Measurements from ENCODE around the gene TMPRSS4. TPM values are rescaled to one million over a fixed set of nuclear protein-coding genes. Genes with fewer than 3 reads are reported as not detected.

The TMPRSS4 gene
- total RNA-seq, 3 donors from 2014 or later (not counting 1 experiment from before 2014, with no cell fraction given): not detected

- intact Hi-C loops (cut with micrococcal nuclease): loop anchor here (2.0 kb wide), 1 partner anchor 467 kb away; no protein-coding TSS in a partner anchor
- no peaks in the 10 kb centered on the region for H3K36me3 Mint-ChIP-seq
- peaks cover 0 to 4% of the 10 kb centered on the region in 2 donors for H3K4me1 Mint-ChIP-seq
- no peak overlapping the region for H3K27ac Mint-ChIP-seq
- Histone ChIP-seq H3K27ac (ENCODE audit: low read length) (no peak overlapping the region), H3K4me3 (ENCODE audit: low read length) (no peak overlapping the region), H3K36me3 (ENCODE audit: control insufficient read depth, insufficient read depth, low read length) (no peaks in the 10 kb centered on the region), H3K27me3 (ENCODE audit: control insufficient read depth, insufficient read depth, low read length) (peaks cover 2% of the 10 kb centered on the region), H3K4me1 (ENCODE audit: control insufficient read depth, insufficient read depth, low read length) (peaks cover 10% of the 10 kb centered on the region), H3K9me3 (ENCODE audit: control insufficient read depth, insufficient read depth, low read length) (no peaks in the 10 kb centered on the region)
- H3K4me3 Mint-ChIP-seq: no peak overlapping the region
- DNase-seq (no peak), ATAC-seq (no peak)
- 87% methylated on average over 8 of the region's 12 CpGs for WGBS (ENCODE audit: insufficient coverage)
- peaks cover 42 to 72% of the 10 kb centered on the region in 2 donors for H3K27me3 Mint-ChIP-seq (ENCODE audit: low read depth in 2 of 2)
- TF ChIP-seq, protein P1, sequence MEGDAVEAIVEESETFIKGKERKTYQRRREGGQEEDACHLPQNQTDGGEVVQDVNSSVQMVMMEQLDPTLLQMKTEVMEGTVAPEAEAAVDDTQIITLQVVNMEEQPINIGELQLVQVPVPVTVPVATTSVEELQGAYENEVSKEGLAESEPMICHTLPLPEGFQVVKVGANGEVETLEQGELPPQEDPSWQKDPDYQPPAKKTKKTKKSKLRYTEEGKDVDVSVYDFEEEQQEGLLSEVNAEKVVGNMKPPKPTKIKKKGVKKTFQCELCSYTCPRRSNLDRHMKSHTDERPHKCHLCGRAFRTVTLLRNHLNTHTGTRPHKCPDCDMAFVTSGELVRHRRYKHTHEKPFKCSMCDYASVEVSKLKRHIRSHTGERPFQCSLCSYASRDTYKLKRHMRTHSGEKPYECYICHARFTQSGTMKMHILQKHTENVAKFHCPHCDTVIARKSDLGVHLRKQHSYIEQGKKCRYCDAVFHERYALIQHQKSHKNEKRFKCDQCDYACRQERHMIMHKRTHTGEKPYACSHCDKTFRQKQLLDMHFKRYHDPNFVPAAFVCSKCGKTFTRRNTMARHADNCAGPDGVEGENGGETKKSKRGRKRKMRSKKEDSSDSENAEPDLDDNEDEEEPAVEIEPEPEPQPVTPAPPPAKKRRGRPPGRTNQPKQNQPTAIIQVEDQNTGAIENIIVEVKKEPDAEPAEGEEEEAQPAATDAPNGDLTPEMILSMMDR (IDR thresholded peaks at IDR 0.05): no peak
- no peaks in the 10 kb centered on the region for H3K9me3 Mint-ChIP-seq
These were observed 66.8 kb downstream of the TMPRSS4 start for GRCh38 chr11:118143661-118144185.

DNA sequence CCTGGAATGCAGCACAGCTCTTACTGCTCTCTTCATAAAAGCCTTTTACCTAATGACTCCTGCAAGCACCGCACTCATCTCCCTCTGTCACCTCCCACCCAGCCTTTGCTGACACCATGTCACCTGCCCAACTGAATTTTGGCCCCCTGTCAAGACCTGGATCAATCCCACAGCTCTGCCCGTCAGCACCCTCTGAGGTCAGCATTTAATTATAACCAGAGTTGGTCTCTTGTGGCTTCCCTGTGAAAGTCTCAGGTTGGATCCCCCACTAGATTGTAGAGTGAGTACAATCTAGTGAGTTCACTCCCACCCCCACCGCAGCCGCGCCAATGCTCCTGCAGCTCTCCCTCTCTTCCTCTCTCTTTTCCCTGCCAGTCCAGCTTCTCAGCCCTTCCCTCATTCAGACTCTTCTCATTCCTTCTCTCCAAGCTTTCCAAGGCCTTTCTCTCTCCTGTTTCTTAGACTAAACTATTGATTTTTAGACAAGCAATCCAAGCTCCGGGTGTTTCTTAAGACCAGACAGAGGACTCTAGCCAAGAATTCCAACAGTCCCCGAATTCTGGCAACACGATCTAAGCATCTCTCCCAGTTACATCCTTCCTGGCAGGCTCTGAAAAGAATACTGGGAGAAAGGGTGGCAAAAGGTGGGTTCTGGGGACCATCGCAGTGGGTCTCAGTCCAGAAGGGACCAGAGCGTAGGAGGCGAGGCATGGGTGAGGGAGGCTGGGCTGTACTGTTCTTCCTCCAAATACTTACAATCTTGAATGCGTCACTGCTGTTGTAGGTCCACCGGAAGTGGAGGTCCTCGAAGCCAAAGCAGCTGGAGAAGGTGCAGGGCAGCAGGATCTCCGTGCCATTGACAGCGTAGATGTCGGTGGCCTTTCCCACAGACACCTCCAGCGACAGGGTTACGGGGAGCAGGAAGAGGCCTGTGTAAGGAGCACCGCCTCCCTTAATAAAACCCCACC, 67.7 kb downstream of the TMPRSS4 start:
- no peaks in the 10 kb centered on the region for H3K9me3 Mint-ChIP-seq
- 67% methylated on average over 20 of the region's 20 CpGs for WGBS (ENCODE audit: insufficient coverage)
- no peak overlapping the region for H3K4me3 Mint-ChIP-seq
- H3K27ac Mint-ChIP-seq: no peak overlapping the region
- H3K9me3 ChIP-seq (ENCODE audit: control insufficient read depth, insufficient read depth, low read length): no peaks in the 10 kb centered on the region
- H3K27ac ChIP-seq (ENCODE audit: low read length): no peak overlapping the region
- no peak for ATAC-seq
- peaks cover 2% of the 10 kb centered on the region for H3K27me3 ChIP-seq (ENCODE audit: control insufficient read depth, insufficient read depth, low read length)
- DNase-seq: no peak
- no peaks in the 10 kb centered on the region for H3K36me3 Mint-ChIP-seq
- no peak overlapping the region for H3K4me3 ChIP-seq (ENCODE audit: low read length)
- peaks cover 0 to 4% of the 10 kb centered on the region in 2 donors for H3K4me1 Mint-ChIP-seq
- peaks cover 10% of the 10 kb centered on the region for H3K4me1 ChIP-seq (ENCODE audit: control insufficient read depth, insufficient read depth, low read length)
- TF ChIP-seq, protein P1 (IDR thresholded peaks at IDR 0.05): no peak
- H3K36me3 ChIP-seq (ENCODE audit: control insufficient read depth, insufficient read depth, low read length): no peaks in the 10 kb centered on the region
- peaks cover 42 to 70% of the 10 kb centered on the region in 2 donors for H3K27me3 Mint-ChIP-seq (ENCODE audit: low read depth in 2 of 2)
- intact Hi-C loops (cut with micrococcal nuclease): loop anchor here (1.0 to 2.0 kb wide), 4 partner anchors 27 to 466 kb away; no protein-coding TSS in a partner anchor

DNA sequence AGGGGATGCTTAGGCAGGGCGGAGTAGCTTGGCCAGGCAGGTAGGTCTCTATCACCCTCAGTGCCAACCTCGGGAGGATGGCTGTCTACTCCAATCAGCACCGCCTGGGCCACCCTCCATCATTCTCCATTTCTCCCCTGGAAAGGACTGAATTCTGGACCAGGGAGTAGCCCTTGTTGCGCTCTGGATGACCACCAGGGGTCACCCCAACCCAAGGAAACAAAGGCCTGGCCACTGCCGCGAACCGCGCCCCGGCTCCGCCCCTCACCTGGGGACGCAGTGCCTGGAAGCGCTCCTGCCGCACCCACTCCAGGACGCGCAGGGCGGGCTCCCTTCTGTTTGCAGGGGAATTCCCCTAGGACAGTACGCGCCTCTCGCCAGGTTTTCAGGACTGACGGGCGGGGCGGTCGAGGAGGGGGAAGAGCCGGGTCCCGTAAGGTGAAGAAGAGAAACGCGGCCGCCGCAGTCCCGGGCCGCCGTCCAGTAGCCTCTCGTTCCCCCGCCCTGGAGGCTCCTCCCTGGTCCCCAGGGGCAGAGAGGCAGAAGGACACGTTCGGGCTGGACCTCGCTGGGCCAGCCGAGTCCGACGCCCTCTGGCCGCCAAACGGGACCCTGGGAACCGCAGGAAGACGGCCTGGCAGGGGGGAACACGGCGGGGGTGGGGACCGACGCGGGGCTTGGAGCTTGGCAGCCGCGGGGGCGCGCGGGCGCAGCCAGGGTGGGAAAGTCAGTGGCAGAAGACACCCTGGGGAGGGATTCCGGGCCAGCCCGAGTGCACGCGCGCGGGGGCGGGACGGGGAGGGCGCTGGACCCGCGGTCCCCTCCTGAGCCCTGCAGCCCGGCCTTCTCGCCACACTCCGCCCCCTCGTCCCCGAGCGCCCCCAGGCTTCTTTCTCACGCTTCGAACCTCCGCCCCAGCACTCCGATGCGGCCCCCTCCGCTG, 68.7 kb downstream of the TMPRSS4 start:
- Mint-ChIP-seq H3K4me1 (peaks cover 0 to 4% of the 10 kb centered on the region in 2 donors), H3K27me3 (ENCODE audit: low read depth in 2 of 2) (peaks cover 47 to 72% of the 10 kb centered on the region in 2 donors), H3K4me3 (peak overlapping the region; percentile 82), H3K9me3 (no peaks in the 10 kb centered on the region), H3K27ac (no peak overlapping the region), H3K36me3 (no peaks in the 10 kb centered on the region)
- Histone ChIP-seq H3K27ac (ENCODE audit: low read length) (no peak overlapping the region), H3K9me3 (ENCODE audit: control insufficient read depth, insufficient read depth, low read length) (no peaks in the 10 kb centered on the region), H3K4me3 (ENCODE audit: low read length) (peak overlapping the region; percentile 63), H3K4me1 (ENCODE audit: control insufficient read depth, insufficient read depth, low read length) (peaks cover 10% of the 10 kb centered on the region), H3K36me3 (ENCODE audit: control insufficient read depth, insufficient read depth, low read length) (no peaks in the 10 kb centered on the region), H3K27me3 (ENCODE audit: control insufficient read depth, insufficient read depth, low read length) (peaks cover 2% of the 10 kb centered on the region)
- ATAC-seq (peak; percentile 88 to 95 (median 94)), DNase-seq (peak; percentile 69 to 93)
- TF ChIP-seq, protein P1 (IDR thresholded peaks at IDR 0.05): peak; percentile 89
- 2% methylated on average over 78 of the region's 78 CpGs for WGBS (ENCODE audit: insufficient coverage)
- intact Hi-C loops (cut with micrococcal nuclease): loop anchor here (1.0 to 2.0 kb wide), 4 partner anchors 26 to 465 kb away; no protein-coding TSS in a partner anchor

Data from natural killer cell (primary cell).